Testis (tissue), 3 donors: ENCODE data around the gene PTGDS. TPM values are rescaled to one million over a fixed set of nuclear protein-coding genes. Genes with fewer than 3 reads are reported as not detected.
A peak's percentile ranks its signal among the peaks of the same experiment; 100 is the strongest.

Experiments
- DNase-seq: peaks from one replicate; pipeline ENCODE4 v3.0.0-alpha.2; 2019
- H3K27ac ChIP-seq, 2 donors: fragments of 200-600 bp; sonication (generic); one replicate each; pipeline ENCODE4 v1.5.1; 2019
- H3K27me3 ChIP-seq: fragments of 200-600 bp; sonication (generic); one replicate; pipeline ENCODE4 v1.5.1; 2019
- H3K36me3 ChIP-seq: fragments of 200-600 bp; sonication (generic); one replicate; pipeline ENCODE4 v1.5.1; 2017; ENCODE audit warnings: low read depth; ENCODE audit errors: missing control alignments
- H3K4me1 ChIP-seq: fragments of 200-600 bp; sonication (generic); one replicate; pipeline ENCODE4 v1.5.1; 2019
- H3K4me3 ChIP-seq, 2 donors: fragments of 200-600 bp; sonication (generic); one replicate each; pipeline ENCODE4 v1.5.1; 2017 to 2019
- H3K9me3 ChIP-seq: fragments of 200-600 bp; sonication (generic); one replicate; pipeline ENCODE4 v1.5.1; 2017
- CTCF ChIP-seq, 3 experiments: fragments of 450-650 bp in 2 of 3; fragments of 200-600 bp in 1 of 3; sonication (generic) in 1 of 3; IDR thresholded peaks; one replicate each; pipeline ENCODE4 v1.5.1; 2016 to 2019; ENCODE audit warnings: antibody characterized with exemption in 3 of 3, mild to moderate bottlenecking in 2 of 3, moderate library complexity in 1 of 3
- POLR2A ChIP-seq: fragments of 450-650 bp; IDR thresholded peaks from one replicate; pipeline ENCODE4 v1.6.1; 2017; ENCODE audit warnings: antibody characterized with exemption, mild to moderate bottlenecking, moderate library complexity
- WGBS, 2 donors: methylation state at CpG; one replicate each; pipeline ENCODE4 v1.1.5; 2018; 5-methylcytosine and 5-hydroxymethylcytosine counted together
- intact Hi-C: fragments of 100-400 bp; cut with DNase I; formaldehyde crosslinking; loops from one replicate; pipeline ENCODE4 v1.15.1; 2023; ENCODE audit warnings: low total_unique reads
- polyA plus RNA-seq: library from polyadenylated mRNA; stranded (reverse); fragments of 350-450 nt; fragmentation: Illumina TruSeq; extraction: RNeasy Lipid Tissue Mini Kit (QIAGEN cat#74804); gene quantifications from one replicate; pipeline ENCODE4 v1.2.3, GENCODE V29; 2014; ENCODE audit warnings: low read depth, low replicate concordance; ENCODE audit not compliant: insufficient read depth
- total RNA-seq, 2 donors: library from RNA; depleted of rRNA; stranded (reverse); fragments of >200 nt; gene quantifications; one replicate each; pipeline ENCODE4 v1.2.3, GENCODE V29; 2016

The PTGDS gene
- total and polyA plus RNA-seq, 3 donors from 2014 or later, result 4,976 to 5,948 (median 5,554) TPM

GRCh38 chr9:136985027-136985602, 7.8 kb downstream of the PTGDS start:
- Histone ChIP-seq H3K9me3 (no peaks in the 10 kb centered on the region), H3K4me1 (peaks cover 33% of the 10 kb centered on the region), H3K36me3 (no peaks in the 10 kb centered on the region), H3K27me3 (no peaks in the 10 kb centered on the region), H3K27ac (peak overlapping the region in 1 of 2 donors; percentile 36), H3K4me3 (peak overlapping the region; percentile 6 to 12)
- no peak for DNase-seq
- intact Hi-C loops, result no loop called here
- 0 to 7% methylated on average over 11 to 41 of the region's 48 CpGs for WGBS, 2 donors
- no peak for TF ChIP-seq CTCF (IDR thresholded peaks at IDR 0.05)

- TF ChIP-seq CTCF (IDR thresholded peaks at IDR 0.05) (no peak), POLR2A (no peak)
- peak overlapping the region; percentile 6 to 12 for H3K4me3 ChIP-seq
- peaks cover 27% of the 10 kb centered on the region for H3K4me1 ChIP-seq
- H3K27ac ChIP-seq, result peak overlapping the region in 1 of 2 donors; percentile 36
- no peaks in the 10 kb centered on the region for H3K27me3 ChIP-seq
- DNase-seq, result no peak
- H3K36me3 ChIP-seq, result no peaks in the 10 kb centered on the region
- no peaks in the 10 kb centered on the region for H3K9me3 ChIP-seq
- intact Hi-C loops, result no loop called here
- 10 to 23% methylated on average over 5 to 32 of the region's 33 CpGs for WGBS, 2 donors
These were observed 8.5 kb downstream of the PTGDS start for GRCh38 chr9:136985853-136986252.

GRCh38 chr9:136988872-136989271, 11.6 kb downstream of the PTGDS start:
- H3K27ac ChIP-seq, result no peak overlapping the region

GRCh38 chr9:136990242-136990911, 13.1 kb downstream of the PTGDS start:
- intact Hi-C loops, result no loop called here
- WGBS, 2 donors, result 93 to 97% methylated on average over 10 of the region's 10 CpGs

More at GRCh38 chr9:136988872-136989271, 11.6 kb downstream of the PTGDS start:
- H3K9me3 ChIP-seq, result no peaks in the 10 kb centered on the region
- H3K4me3 ChIP-seq, result no peak overlapping the region
- intact Hi-C loops, result no loop called here
- H3K27me3 ChIP-seq, result no peaks in the 10 kb centered on the region
- peaks cover 26% of the 10 kb centered on the region for H3K4me1 ChIP-seq
- WGBS, 2 donors, result 87 to 95% methylated on average over 4 of the region's 4 CpGs
- TF ChIP-seq POLR2A (no peak), CTCF (IDR thresholded peaks at IDR 0.05) (no peak)
- no peak for DNase-seq
- H3K36me3 ChIP-seq, result no peaks in the 10 kb centered on the region

More at GRCh38 chr9:136990242-136990911, 13.1 kb downstream of the PTGDS start:
- DNase-seq, result no peak
- Histone ChIP-seq H3K36me3 (no peaks in the 10 kb centered on the region), H3K27ac (peak overlapping the region in 1 of 2 donors; percentile 19), H3K27me3 (no peaks in the 10 kb centered on the region), H3K4me3 (no peak overlapping the region), H3K9me3 (no peaks in the 10 kb centered on the region), H3K4me1 (peaks cover 19% of the 10 kb centered on the region)
- no peak for TF ChIP-seq POLR2A
- no peak for TF ChIP-seq CTCF (IDR thresholded peaks at IDR 0.05)
